HEK293 (cell line): ENCODE results near the gene PDE6B.
A peak's percentile ranks its signal among the peaks of the same experiment; 100 is the strongest.

Experiments used
- CTCF ChIA-PET: fragments of 350-600 bp; formaldehyde crosslinking; extraction: SDS; loops from one replicate; lab custom pipeline; 2021; ENCODE audit warnings: antibody characterized with exemption; lab: Yijun Ruan, JAX
- POLR2A ChIA-PET: fragments of 300-600 bp; formaldehyde crosslinking; extraction: SDS; loops from one replicate; lab custom pipeline; 2020; ENCODE audit warnings: antibody characterized with exemption, inconsistent platforms; lab: Yijun Ruan, JAX
- H3K27ac ChIP-seq: fragments of 200-500 bp; sonication (Bioruptor generic); 2 replicates; pipeline ENCODE4 v1.5.1; 2014; ENCODE audit warnings: low read depth, low read length, control low read depth, inconsistent platforms; ENCODE audit errors: extremely low read depth
- H3K36me3 ChIP-seq, 2 experiments: fragments of 200-500 bp in 1 of 2; sonication (Bioruptor generic) in 1 of 2; 1 replicate in 1 of 2; 2 replicates in 1 of 2; pipeline ENCODE4 v1.5.1; 2014 to 2017; ENCODE audit warnings: inconsistent platforms in 2 of 2, low read length in 2 of 2; ENCODE audit not compliant: control insufficient read depth in 2 of 2, insufficient read depth in 1 of 2
- H3K4me1 ChIP-seq: fragments of 200-500 bp; sonication (Bioruptor generic); 2 replicates; pipeline ENCODE4 v1.5.1; 2014; ENCODE audit warnings: mild to moderate bottlenecking, low read length, inconsistent platforms; ENCODE audit not compliant: control insufficient read depth, insufficient read depth
- H3K4me3 ChIP-seq: 2 replicates; pipeline ENCODE4 v1.5.1; 2011; ENCODE audit warnings: low read depth, mild to moderate bottlenecking, control low read depth, low read length, moderate library complexity
- H3K9me3 ChIP-seq: fragments of 200-500 bp; sonication (Bioruptor generic); 2 replicates; pipeline ENCODE4 v1.5.1; 2014; ENCODE audit warnings: low read depth, low read length, inconsistent platforms; ENCODE audit not compliant: control insufficient read depth, insufficient read depth
- EGR2 ChIP-seq: fragments of 450-650 bp; formaldehyde crosslinking; IDR thresholded peaks from 2 replicates; pipeline ENCODE4 v1.5.1; 2016; ENCODE audit warnings: low read depth, missing biosample characterization, missing genetic modification characterization
- PRDM2 ChIP-seq: fragments of 450-650 bp; formaldehyde crosslinking; IDR thresholded peaks from 2 replicates; pipeline ENCODE4 v1.5.1; 2016; ENCODE audit warnings: missing biosample characterization, missing genetic modification characterization, borderline replicate concordance
- SCRT2 ChIP-seq: fragments of 450-650 bp; formaldehyde crosslinking; IDR thresholded peaks from 2 replicates; pipeline ENCODE4 v1.5.1; 2016; ENCODE audit warnings: missing biosample characterization, missing genetic modification characterization
- SP7 ChIP-seq: fragments of 450-650 bp; formaldehyde crosslinking; IDR thresholded peaks from 2 replicates; pipeline ENCODE4 v1.5.1; 2016; ENCODE audit warnings: missing biosample characterization, missing genetic modification characterization
- ZBTB7A ChIP-seq: fragments of 450-650 bp; formaldehyde crosslinking; IDR thresholded peaks from 2 replicates; pipeline ENCODE4 v1.5.1; 2016; ENCODE audit warnings: low read depth, missing biosample characterization, missing genetic modification characterization
- ZFP37 ChIP-seq: fragments of 450-650 bp; formaldehyde crosslinking; IDR thresholded peaks from 2 replicates; pipeline ENCODE4 v1.5.1; 2016; ENCODE audit warnings: missing biosample characterization, missing genetic modification characterization
- ZIC2 ChIP-seq: fragments of 450-650 bp; formaldehyde crosslinking; IDR thresholded peaks from 2 replicates; pipeline ENCODE4 v1.5.1; 2016; ENCODE audit warnings: missing biosample characterization, missing genetic modification characterization
- ZNF132 ChIP-seq: fragments of 450-650 bp; formaldehyde crosslinking; IDR thresholded peaks from 2 replicates; pipeline ENCODE4 v1.5.1; 2017; ENCODE audit warnings: missing biosample characterization, missing genetic modification characterization, borderline replicate concordance
- ZNF26 ChIP-seq: fragments of 450-650 bp; formaldehyde crosslinking; IDR thresholded peaks from 2 replicates; pipeline ENCODE4 v1.5.1; 2016; ENCODE audit warnings: missing biosample characterization, missing genetic modification characterization
- ZNF324 ChIP-seq: fragments of 450-650 bp; formaldehyde crosslinking; IDR thresholded peaks from 2 replicates; pipeline ENCODE4 v1.5.1; 2016; ENCODE audit warnings: missing biosample characterization, missing genetic modification characterization
- ZNF366 ChIP-seq: fragments of 450-650 bp; formaldehyde crosslinking; conservative IDR thresholded peaks from 2 replicates; pipeline ENCODE4 v1.5.1; 2016; ENCODE audit warnings: missing biosample characterization, missing genetic modification characterization
- ZNF544 ChIP-seq: fragments of 450-650 bp; formaldehyde crosslinking; IDR thresholded peaks from 2 replicates; pipeline ENCODE4 v1.5.0; 2017; ENCODE audit warnings: missing biosample characterization, missing genetic modification characterization
- ZNF639 ChIP-seq: fragments of 450-650 bp; formaldehyde crosslinking; IDR thresholded peaks from 2 replicates; pipeline ENCODE4 v1.5.1; 2016; ENCODE audit warnings: missing biosample characterization, missing genetic modification characterization
- ZNF658 ChIP-seq: fragments of 450-650 bp; formaldehyde crosslinking; IDR thresholded peaks from 2 replicates; pipeline ENCODE4; 2016; ENCODE audit warnings: missing biosample characterization, missing genetic modification characterization
- ZNF777 ChIP-seq: fragments of 450-650 bp; formaldehyde crosslinking; IDR thresholded peaks from 2 replicates; pipeline ENCODE4 v1.5.1; 2017; ENCODE audit warnings: missing biosample characterization, missing genetic modification characterization, borderline replicate concordance
- ZNF785 ChIP-seq: fragments of 450-650 bp; formaldehyde crosslinking; IDR thresholded peaks from 2 replicates; pipeline ENCODE4 v1.5.1; 2016; ENCODE audit warnings: missing biosample characterization, missing genetic modification characterization
- TF ChIP-seq, protein P1 (sequence below): fragments of 450-650 bp; formaldehyde crosslinking; IDR thresholded peaks from 2 replicates; pipeline ENCODE4 v1.5.1; 2016; ENCODE audit warnings: missing biosample characterization, missing genetic modification characterization
- TF ChIP-seq, protein P2 (sequence below): fragments of 450-650 bp; formaldehyde crosslinking; IDR thresholded peaks from 2 replicates; pipeline ENCODE4 v1.5.1; 2016; ENCODE audit warnings: missing biosample characterization, missing genetic modification characterization

The PDE6B gene

GRCh38 chr4:624705-625590 lies at the start of gene PDE6B:
PDE6B (plus strand) TSS chr4:625573; CDS start chr4:625627, 54 bp downstream.
- no peak within 1 kb of the TSS for H3K27ac ChIP-seq
- H3K9me3 ChIP-seq = no peaks in the 10 kb centered on the region
- CTCF ChIA-PET = interaction anchor here (0.6 kb wide), 1 partner anchor 18 kb away, joined by 7 read pairs; no protein-coding TSS in a partner anchor
- H3K4me1 ChIP-seq = no peaks in the 10 kb centered on the region
- TF ChIP-seq SCRT2 (tag by site-specific recombination) = 0 out of 2 replicates have a peak, but pooled peaks have one; percentile 28
- no peak for TF ChIP-seq SP7 (tag by site-specific recombination)
- no peak for TF ChIP-seq ZNF785
- TF ChIP-seq ZNF26 (tag by site-specific recombination) = no peak
- no peak for TF ChIP-seq ZNF132 (tag by site-specific recombination)
- TF ChIP-seq, protein P1, sequence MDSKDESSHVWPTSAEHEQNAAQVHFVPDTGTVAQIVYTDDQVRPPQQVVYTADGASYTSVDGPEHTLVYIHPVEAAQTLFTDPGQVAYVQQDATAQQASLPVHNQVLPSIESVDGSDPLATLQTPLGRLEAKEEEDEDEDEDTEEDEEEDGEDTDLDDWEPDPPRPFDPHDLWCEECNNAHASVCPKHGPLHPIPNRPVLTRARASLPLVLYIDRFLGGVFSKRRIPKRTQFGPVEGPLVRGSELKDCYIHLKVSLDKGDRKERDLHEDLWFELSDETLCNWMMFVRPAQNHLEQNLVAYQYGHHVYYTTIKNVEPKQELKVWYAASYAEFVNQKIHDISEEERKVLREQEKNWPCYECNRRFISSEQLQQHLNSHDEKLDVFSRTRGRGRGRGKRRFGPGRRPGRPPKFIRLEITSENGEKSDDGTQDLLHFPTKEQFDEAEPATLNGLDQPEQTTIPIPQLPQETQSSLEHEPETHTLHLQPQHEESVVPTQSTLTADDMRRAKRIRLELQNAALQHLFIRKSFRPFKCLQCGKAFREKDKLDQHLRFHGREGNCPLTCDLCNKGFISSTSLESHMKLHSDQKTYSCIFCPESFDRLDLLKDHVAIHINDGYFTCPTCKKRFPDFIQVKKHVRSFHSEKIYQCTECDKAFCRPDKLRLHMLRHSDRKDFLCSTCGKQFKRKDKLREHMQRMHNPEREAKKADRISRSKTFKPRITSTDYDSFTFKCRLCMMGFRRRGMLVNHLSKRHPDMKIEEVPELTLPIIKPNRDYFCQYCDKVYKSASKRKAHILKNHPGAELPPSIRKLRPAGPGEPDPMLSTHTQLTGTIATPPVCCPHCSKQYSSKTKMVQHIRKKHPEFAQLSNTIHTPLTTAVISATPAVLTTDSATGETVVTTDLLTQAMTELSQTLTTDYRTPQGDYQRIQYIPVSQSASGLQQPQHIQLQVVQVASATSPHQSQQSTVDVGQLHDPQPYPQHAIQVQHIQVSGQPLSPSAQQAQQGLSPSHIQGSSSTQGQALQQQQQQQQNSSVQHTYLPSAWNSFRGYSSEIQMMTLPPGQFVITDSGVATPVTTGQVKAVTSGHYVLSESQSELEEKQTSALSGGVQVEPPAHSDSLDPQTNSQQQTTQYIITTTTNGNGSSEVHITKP (tag by site-specific recombination) = no peak
- TF ChIP-seq ZNF777 (tag by site-specific recombination) = no peak
- TF ChIP-seq ZNF324 (tag by site-specific recombination) = no peak
- no peak for TF ChIP-seq ZFP37
- no peak for TF ChIP-seq ZNF658 (tag by site-specific recombination)
- TF ChIP-seq ZIC2 = peak; percentile 26; the same call in 1 of the 2 replicates
- TF ChIP-seq ZNF639 = no peak
- no peak for TF ChIP-seq ZNF544 (tag by site-specific recombination)
- no peaks in the 10 kb centered on the region for H3K36me3 ChIP-seq
- POLR2A ChIA-PET = no interaction called here
- H3K4me3 ChIP-seq = no peak within 1 kb of the TSS

GRCh38 chr4:576245-576821 lies 49.0 kb upstream of the PDE6B start, which contains the start of gene TMEM271:
TMEM271 (minus strand) TSS chr4:576295; CDS start chr4:576062, 233 bp downstream.
- ChIA-PET POLR2A (no interaction called here), CTCF (no interaction called here)
- no peaks in the 10 kb centered on the region for H3K9me3 ChIP-seq
- no peaks in the 10 kb centered on the region; the same call in 1 of the 2 replicates for H3K4me1 ChIP-seq
- no peaks in the 10 kb centered on the region for H3K36me3 ChIP-seq
- H3K4me3 ChIP-seq = no peak within 1 kb of the TSS
- H3K27ac ChIP-seq = no peak within 1 kb of the TSS; the same call in 1 of the 2 replicates
- TF ChIP-seq ZBTB7A (tag by site-specific recombination) (0 out of 2 replicates have a peak, but pooled peaks have one; percentile 30), PRDM2 (tag by site-specific recombination) (no peak), ZNF366 (tag by site-specific recombination) (peak; percentile 67), EGR2 (tag by site-specific recombination) (peak; percentile 22; the same call in 1 of the 2 replicates)
- TF ChIP-seq, protein P2, sequence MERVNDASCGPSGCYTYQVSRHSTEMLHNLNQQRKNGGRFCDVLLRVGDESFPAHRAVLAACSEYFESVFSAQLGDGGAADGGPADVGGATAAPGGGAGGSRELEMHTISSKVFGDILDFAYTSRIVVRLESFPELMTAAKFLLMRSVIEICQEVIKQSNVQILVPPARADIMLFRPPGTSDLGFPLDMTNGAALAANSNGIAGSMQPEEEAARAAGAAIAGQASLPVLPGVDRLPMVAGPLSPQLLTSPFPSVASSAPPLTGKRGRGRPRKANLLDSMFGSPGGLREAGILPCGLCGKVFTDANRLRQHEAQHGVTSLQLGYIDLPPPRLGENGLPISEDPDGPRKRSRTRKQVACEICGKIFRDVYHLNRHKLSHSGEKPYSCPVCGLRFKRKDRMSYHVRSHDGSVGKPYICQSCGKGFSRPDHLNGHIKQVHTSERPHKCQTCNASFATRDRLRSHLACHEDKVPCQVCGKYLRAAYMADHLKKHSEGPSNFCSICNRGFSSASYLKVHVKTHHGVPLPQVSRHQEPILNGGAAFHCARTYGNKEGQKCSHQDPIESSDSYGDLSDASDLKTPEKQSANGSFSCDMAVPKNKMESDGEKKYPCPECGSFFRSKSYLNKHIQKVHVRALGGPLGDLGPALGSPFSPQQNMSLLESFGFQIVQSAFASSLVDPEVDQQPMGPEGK = peak; percentile 67
